Stomach (tissue), 9 donors: ENCODE data around the gene C5orf58. TPM values are rescaled to one million over a fixed set of nuclear protein-coding genes. Genes with fewer than 3 reads are reported as not detected.

ENCODE experiments used
- DNase-seq, 2 donors: peaks; one replicate each; pipeline versions ENCODE4 v3.0.0 to v3.0.0-alpha.2; 2013 to 2019
- H3K27ac ChIP-seq, 5 donors: fragments of 200-600 bp in 4 of 5; sonication (generic) in 4 of 5; one replicate each; pipeline ENCODE4 v1.5.1; 2013 to 2019; ENCODE audit warnings: mild to moderate bottlenecking in 1 of 5, moderate library complexity in 1 of 5
- H3K27me3 ChIP-seq, 3 donors: fragments of 200-600 bp; sonication (generic); one replicate each; pipeline ENCODE4 v1.5.1; 2017 to 2019; ENCODE audit warnings: mixed run types in 1 of 3
- H3K36me3 ChIP-seq, 4 donors: fragments of 200-600 bp; sonication (generic); 1 replicate in 3 of 4; 2 replicates in 1 of 4; pipeline ENCODE4 v1.5.1; 2016 to 2019
- H3K4me1 ChIP-seq, 4 donors: fragments of 200-600 bp; sonication (generic); one replicate each; pipeline ENCODE4 v1.5.1; 2016 to 2019
- H3K4me3 ChIP-seq, 4 donors: fragments of 200-600 bp; sonication (generic) in 3 of 4; one replicate each; pipeline ENCODE4 v1.5.1; 2016 to 2019; ENCODE audit warnings: mild to moderate bottlenecking in 1 of 4
- H3K9me3 ChIP-seq, 4 donors: fragments of 200-600 bp; sonication (generic); one replicate each; pipeline ENCODE4 v1.5.1; 2016 to 2019
- EP300 ChIP-seq: sonication (generic); formaldehyde crosslinking; IDR thresholded peaks from one replicate; pipeline ENCODE4 v1.6.1; 2017; ENCODE audit warnings: antibody characterized with exemption
- POLR2A ChIP-seq, 4 donors: fragments of 450-650 bp; IDR thresholded peaks; one replicate each; pipeline ENCODE4 v1.6.1; 2016; ENCODE audit warnings: antibody characterized with exemption in 4 of 4, control low read depth in 2 of 4, mild to moderate bottlenecking in 1 of 4, moderate library complexity in 1 of 4
- POLR2AphosphoS5 ChIP-seq, 3 donors: sonication (generic); formaldehyde crosslinking; IDR thresholded peaks; one replicate each; pipeline ENCODE4 v1.6.1; 2016; ENCODE audit warnings: antibody characterized with exemption in 3 of 3
- WGBS, 5 donors: extraction: QIAGEN DNeasy Blood & Tissue Kit in 3 of 5; methylation state at CpG; one replicate each; pipeline versions ENCODE4 v1.1.5 to v1.1.7; 2013 to 2018; 5-methylcytosine and 5-hydroxymethylcytosine counted together
- intact Hi-C: fragments of 100-400 bp; cut with DNase I; formaldehyde crosslinking; loops from one replicate; pipeline ENCODE4 v1.15.1; 2023; ENCODE audit warnings: low total_unique reads
- polyA plus RNA-seq, 3 donors: library from polyadenylated mRNA; stranded (reverse); fragments of 200-250 nt; gene quantifications; one replicate each; pipeline ENCODE4 v1.2.3, GENCODE V29; 2013
- total RNA-seq, 5 donors: library from RNA; depleted of rRNA; stranded (reverse); fragments of >200 nt; gene quantifications; one replicate each; pipeline versions ENCODE4 v1.1.0 to v1.2.3, GENCODE V29; 2014 to 2016
- TF ChIP-seq, protein P1 (sequence below), 7 experiments: fragments of 450-650 bp in 4 of 7; fragments of 200-600 bp in 3 of 7; sonication (generic) in 3 of 7; IDR thresholded peaks; one replicate each; pipeline ENCODE4 v1.5.1; 2016 to 2019; ENCODE audit warnings: antibody characterized with exemption in 7 of 7, control low read depth in 2 of 7, mild to moderate bottlenecking in 1 of 7
- donor health status: healthy with polysubstance abuse.
- donor health status: Bipolar disorder and iron deficiency.
- donor health status: healthy.

Gene C5orf58
- total and polyA plus RNA-seq, 8 donors = 0.43 to 4.6 TPM; not detected in 6

- no peak for DNase-seq
- intact Hi-C loops = no loop called here
- Histone ChIP-seq H3K4me3 (no peak overlapping the region), H3K27me3 (no peaks in the 10 kb centered on the region), H3K9me3 (peaks cover 0 to 8% (median 0%) of the 10 kb centered on the region in 4 donors), H3K36me3 (peaks cover 0 to 16% (median 5%) of the 10 kb centered on the region in 4 donors), H3K27ac (no peak overlapping the region), H3K4me1 (peaks cover 19 to 59% (median 29%) of the 10 kb centered on the region in 4 donors)
- WGBS, 5 donors = 84 to 93% (median 89%) methylated on average over 1 of the region's 1 CpG
- no peak for TF ChIP-seq EP300
- no peak for TF ChIP-seq POLR2A (IDR thresholded peaks at IDR 0.05)
- TF ChIP-seq, protein P1, sequence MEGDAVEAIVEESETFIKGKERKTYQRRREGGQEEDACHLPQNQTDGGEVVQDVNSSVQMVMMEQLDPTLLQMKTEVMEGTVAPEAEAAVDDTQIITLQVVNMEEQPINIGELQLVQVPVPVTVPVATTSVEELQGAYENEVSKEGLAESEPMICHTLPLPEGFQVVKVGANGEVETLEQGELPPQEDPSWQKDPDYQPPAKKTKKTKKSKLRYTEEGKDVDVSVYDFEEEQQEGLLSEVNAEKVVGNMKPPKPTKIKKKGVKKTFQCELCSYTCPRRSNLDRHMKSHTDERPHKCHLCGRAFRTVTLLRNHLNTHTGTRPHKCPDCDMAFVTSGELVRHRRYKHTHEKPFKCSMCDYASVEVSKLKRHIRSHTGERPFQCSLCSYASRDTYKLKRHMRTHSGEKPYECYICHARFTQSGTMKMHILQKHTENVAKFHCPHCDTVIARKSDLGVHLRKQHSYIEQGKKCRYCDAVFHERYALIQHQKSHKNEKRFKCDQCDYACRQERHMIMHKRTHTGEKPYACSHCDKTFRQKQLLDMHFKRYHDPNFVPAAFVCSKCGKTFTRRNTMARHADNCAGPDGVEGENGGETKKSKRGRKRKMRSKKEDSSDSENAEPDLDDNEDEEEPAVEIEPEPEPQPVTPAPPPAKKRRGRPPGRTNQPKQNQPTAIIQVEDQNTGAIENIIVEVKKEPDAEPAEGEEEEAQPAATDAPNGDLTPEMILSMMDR (IDR thresholded peaks at IDR 0.05) = no peak
- TF ChIP-seq POLR2AphosphoS5 (IDR thresholded peaks at IDR 0.05) = no peak
These were observed 50.5 kb downstream of the C5orf58 start for GRCh38 chr5:170283296-170283695.

GRCh38 chr5:170284231-170284630 lies 51.4 kb downstream of the C5orf58 start:
- Histone ChIP-seq H3K9me3 (peaks cover 0 to 8% (median 0%) of the 10 kb centered on the region in 4 donors), H3K27ac (no peak overlapping the region), H3K27me3 (no peaks in the 10 kb centered on the region), H3K4me3 (no peak overlapping the region), H3K36me3 (peaks cover 0 to 17% (median 8%) of the 10 kb centered on the region in 4 donors), H3K4me1 (peaks cover 18 to 59% (median 23%) of the 10 kb centered on the region in 4 donors)
- TF ChIP-seq POLR2A (IDR thresholded peaks at IDR 0.05) (no peak), POLR2AphosphoS5 (IDR thresholded peaks at IDR 0.05) (no peak), EP300 (no peak)
- TF ChIP-seq, protein P1 (IDR thresholded peaks at IDR 0.05) = no peak
- intact Hi-C loops = no loop called here
- WGBS, 5 donors = 79 to 93% (median 85%) methylated on average over 2 of the region's 2 CpGs
- no peak for DNase-seq

DNA sequence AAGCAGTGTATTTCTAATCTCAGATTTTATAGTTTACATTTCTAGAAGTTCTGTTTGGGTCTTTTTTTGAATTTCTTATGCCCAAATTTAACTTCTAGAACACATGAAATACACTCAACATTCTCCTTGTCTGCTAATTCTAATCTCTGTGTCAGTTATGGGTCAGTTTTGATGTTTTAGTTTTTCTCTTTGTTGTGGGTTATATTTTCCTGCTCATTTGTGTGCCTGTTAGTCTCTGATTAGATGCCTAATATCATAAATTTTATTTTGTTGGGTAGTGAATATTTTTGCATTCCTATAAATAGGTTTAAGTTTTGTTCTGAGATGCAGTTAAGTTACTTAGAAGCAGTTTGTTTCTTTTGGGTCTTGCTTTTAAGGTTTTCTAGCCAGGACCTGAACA lies 52.4 kb downstream of the C5orf58 start:
- H3K4me1 ChIP-seq = peaks cover 11 to 59% (median 14%) of the 10 kb centered on the region in 4 donors
- no peaks in the 10 kb centered on the region for H3K27me3 ChIP-seq
- no peak overlapping the region for H3K27ac ChIP-seq
- no peak for DNase-seq
- H3K4me3 ChIP-seq = no peak overlapping the region
- intact Hi-C loops = no loop called here
- peaks cover 0 to 8% (median 2%) of the 10 kb centered on the region in 4 donors for H3K9me3 ChIP-seq
- peaks cover 0 to 19% (median 10%) of the 10 kb centered on the region in 4 donors for H3K36me3 ChIP-seq
- TF ChIP-seq POLR2AphosphoS5 (IDR thresholded peaks at IDR 0.05) (no peak), POLR2A (IDR thresholded peaks at IDR 0.05) (no peak), EP300 (no peak)
- TF ChIP-seq, protein P1 (IDR thresholded peaks at IDR 0.05) = no peak

GRCh38 chr5:170286386-170286925 lies 53.7 kb downstream of the C5orf58 start:
- H3K4me3 ChIP-seq = no peak overlapping the region
- no peak overlapping the region for H3K27ac ChIP-seq
- H3K9me3 ChIP-seq = peaks cover 0 to 8% (median 3%) of the 10 kb centered on the region in 4 donors
- peaks cover under 1 to 60% (median 9%) of the 10 kb centered on the region in 4 donors for H3K4me1 ChIP-seq
- peaks cover 0 to 22% (median 11%) of the 10 kb centered on the region in 4 donors for H3K36me3 ChIP-seq
- WGBS, 5 donors = 81 to 92% (median 88%) methylated on average over 3 of the region's 3 CpGs
- intact Hi-C loops = no loop called here
- no peak for DNase-seq
- no peaks in the 10 kb centered on the region for H3K27me3 ChIP-seq
- TF ChIP-seq POLR2A (IDR thresholded peaks at IDR 0.05) = no peak
- TF ChIP-seq POLR2AphosphoS5 (IDR thresholded peaks at IDR 0.05) = no peak
- TF ChIP-seq, protein P1 (IDR thresholded peaks at IDR 0.05) = no peak
- no peak for TF ChIP-seq EP300
